HG02759 (cell line): ENCODE data around the gene ADGRL1.
"Not testable (repeated sequence)": the region's sequence is repeated elsewhere in the genome, so short reads cannot be mapped to it uniquely, and the experiment has no call there.

Source experiments
- ATAC-seq: cut with Tn5 transposase; IDR thresholded peaks from one replicate; pipeline ENCODE4 v1.9.1; 2021; ENCODE audit warnings: mild to moderate bottlenecking, moderate library complexity; ENCODE audit not compliant: unreplicated experiment

The ADGRL1 gene

DNA sequence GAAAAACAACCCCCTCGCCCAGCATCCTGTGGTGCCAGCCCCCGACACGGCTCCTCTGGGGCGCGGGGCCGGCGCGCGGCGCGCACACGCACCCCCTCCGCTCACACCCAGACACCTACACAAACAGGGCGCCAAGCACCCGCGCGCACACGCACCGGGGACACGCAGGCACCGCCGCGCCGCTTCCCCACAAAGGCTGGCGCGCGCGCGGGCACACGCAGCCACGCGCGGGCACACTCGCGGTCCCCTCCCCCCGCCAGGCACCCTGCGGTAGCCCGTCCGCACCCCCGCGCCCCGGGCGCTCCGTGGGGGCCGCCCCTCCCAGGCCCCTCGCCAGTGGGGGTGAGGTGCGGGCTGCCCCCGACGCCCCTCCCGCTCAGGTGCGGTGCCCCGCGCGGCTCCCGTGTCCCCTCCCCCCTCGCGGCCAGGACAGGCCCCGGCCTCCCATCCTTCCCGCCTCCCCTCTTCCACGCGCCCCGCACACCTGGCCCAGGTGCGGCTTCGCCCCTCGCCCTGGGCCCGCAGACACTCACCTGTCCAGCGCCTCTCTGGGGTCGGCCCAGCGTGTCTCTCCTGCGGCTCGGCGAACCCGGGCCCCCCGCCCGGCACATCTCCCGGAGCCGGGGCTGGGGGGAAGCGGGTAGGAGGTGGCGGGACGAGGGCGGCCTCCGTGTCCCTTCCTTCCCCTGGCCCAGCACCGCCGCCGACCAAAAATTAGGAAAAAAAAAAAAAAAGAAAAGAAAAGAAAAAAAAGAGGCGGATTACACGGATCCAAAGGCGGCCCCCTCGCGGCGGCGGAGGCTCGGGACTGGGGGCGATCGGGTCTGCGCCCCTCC is at the start of gene ADGRL1:
Gene ADGRL1, minus strand, starts transcription at position 718 of the 836 bp plus-strand sequence. CDS start 22,567 bp downstream, outside the sequence.
- not testable (repeated sequence) for ATAC-seq

DNA sequence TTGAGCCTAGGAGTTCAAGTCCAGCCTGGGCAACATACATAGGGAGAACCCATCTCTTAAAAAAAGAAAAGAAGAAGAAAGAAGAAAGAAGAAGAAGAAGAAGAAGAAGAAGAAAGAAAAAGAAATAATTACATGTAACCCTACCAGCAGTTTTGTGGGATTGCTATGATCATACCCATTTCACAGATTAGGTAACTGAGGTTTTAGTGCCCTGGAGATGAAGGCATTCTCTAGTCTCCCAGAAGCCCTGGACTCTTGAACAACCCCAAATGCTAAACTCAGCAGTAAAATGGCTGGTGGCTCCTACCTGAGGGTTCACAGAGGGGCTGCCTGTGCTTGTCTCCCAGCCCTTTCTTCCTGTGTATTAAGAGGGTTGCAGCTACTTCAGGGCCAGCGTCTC is 49.3 kb upstream of the ADGRL1 start:
- not testable (repeated sequence) for ATAC-seq

DNA sequence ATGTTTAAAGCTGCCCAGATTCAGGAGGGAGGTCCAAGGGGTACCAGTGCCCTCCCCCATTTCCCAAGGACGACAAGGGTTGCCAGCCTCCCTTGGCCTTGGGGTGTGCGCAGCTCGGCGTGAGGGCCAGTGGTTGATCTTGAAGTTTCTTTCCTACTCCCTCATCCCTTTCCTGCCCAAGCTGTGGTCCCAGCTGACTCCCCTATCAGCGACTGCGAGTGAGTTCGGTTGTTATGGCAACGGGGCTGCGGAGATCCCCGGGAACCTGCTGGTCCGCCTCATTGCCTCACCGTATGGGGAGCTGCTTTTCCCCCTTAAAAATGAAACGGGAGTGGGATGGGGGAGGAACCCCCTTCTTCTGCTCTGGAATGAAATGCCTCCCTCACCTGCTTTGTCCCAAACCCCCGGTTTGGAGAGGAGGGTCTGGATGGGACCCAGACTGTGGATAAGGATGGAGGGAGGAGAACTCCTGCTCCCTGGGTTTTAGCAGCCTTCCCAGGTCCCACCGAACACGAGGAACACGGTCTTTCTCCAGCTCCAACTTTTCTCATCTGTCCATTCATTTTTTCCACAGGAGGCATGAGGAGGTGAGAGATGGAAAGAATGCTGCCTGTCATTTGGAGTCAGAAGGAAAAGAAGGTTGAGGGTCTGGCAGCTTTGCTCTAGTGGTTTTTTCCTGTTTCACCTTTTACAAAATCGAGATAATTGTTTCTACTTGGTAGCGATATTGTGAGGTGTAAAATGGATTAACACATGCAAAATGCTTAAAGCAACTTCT is 48.0 kb upstream of the ADGRL1 start:
- not testable (repeated sequence) for ATAC-seq

DNA sequence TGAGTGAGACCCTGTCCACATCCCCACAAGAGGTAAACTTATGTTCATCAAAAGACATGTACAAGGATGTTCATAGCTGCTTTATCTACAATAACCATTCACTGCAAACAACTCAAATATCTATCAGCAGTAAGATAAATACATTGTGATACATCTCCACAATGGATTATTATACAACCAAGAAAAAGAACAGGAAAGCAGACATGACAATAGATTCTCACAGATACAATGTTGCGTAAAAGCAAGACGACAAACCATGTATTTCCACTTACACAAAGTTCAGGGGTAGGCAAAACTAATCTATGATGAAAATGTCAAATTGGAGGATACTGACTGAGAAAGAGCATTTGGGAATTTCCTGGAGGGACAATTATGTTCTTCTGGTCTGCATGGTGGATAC is 46.2 kb upstream of the ADGRL1 start:
- not testable (repeated sequence) for ATAC-seq

DNA sequence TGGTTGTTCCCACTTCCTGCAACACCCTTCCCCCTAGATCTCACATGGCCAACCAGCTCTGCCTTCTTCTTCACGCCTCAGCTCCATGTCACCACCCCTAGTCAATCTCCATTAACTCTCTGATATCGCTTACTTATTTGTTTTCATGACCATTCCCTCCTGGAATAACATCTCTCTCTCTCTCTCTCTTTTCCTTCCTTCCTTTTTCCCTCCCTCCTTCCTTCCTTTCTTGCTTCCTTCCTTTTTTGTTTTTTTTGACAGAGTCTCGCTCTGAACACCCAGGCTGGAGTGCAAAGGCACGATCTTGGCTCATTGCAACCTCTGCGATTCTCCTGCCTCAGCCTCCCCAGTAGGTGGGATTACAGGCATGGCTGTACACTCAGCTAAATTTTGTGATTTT is 44.9 kb upstream of the ADGRL1 start:
- ATAC-seq, result no peak

DNA sequence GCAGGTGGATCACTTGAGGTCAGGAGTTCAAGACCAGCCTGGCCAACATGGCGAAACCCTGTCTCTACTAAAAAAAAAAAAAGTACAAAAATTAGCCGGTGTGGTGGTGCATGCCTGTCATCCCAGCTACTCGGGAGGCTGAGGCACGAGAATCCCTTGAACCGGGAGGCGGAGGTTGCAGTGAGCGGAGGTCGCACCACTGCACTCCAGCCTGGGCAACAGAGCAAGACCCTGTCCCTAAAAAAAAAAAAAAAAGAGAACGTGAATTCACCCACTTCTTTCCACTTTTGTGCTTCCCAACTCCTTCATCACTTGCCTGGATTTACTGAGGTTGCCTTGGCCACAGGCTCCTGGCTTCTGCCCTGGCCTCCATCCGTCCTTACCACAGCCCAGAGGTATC is 44.3 kb upstream of the ADGRL1 start:
- not testable (repeated sequence) for ATAC-seq

DNA sequence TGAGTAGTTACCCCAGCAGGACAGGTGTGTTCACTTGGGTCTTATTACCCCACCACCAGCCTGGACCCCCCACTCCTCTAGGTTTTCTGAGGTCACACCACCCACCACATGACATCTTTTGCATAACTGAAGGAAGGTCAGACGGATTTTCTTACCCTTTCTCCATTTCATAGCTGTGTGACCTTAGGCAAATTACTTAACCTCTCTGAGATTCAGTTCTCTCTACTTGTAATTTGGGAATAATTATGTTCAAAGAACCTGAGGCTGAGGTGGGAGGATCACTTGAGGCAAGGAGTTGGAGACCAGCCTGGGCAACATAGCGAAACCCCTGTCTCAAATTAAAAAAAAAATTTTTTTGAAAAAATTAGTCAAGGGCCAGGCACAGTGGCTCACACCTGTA is 43.9 kb upstream of the ADGRL1 start:
- ATAC-seq, result not testable (repeated sequence)

DNA sequence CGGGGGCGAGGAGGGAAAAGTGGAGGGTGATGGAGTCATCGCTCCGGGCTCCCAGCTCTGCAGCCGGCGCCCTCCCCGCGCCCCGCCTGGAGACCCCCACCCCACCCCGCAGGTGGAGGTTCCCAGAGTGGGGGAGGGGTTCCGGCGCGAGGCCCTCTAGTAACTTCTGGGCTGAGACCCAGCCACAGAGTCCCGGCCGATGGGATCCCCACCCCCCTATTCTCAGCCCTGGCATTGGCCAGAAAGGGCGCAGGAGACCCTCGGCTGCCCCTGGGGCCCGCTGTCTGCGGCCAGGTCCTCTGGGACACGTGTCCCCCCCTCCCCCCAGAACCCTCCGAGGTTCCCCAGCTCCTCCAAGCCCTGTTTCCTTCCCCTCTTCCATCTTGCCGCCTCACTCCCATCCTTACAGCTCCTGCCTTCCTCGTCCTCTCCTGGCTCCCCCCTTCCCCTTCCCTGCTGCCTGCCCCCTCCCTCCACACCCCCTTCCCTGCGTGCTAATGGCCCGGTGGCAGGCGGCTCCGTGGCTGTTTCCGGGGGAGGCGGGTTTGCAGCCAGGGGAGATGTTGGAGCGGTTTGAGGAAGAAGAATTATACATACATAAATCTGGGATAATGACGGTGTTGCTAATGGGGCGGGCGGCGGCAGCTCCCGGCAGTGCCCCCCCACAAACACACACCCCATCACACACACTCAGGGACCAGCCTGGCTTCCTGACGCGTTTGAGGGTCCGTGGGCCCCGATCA is 43.2 kb upstream of the ADGRL1 start:
- ATAC-seq, result not testable (repeated sequence)

DNA sequence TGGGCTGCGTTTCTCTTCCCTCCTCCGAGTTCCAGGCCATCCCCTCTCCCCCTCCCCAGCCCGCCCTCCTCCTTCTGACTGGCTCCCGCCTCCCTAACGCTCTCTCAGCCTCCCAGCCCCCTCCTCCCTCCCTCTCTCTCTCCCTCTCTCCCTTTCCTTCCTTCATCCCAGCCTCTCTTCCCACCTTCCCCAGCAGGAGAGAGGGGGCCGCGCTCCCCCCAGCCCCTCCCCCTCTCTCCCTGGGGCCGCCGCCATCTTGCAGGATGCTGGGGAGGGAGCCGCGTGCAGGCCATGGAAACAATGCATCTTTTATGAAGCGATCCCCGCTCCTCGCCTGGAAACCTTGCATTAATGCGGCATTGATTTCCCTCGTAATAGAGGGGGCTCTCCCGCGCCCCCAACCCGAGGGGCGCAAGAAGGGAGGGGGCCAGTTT is 42.6 kb upstream of the ADGRL1 start:
- no peak for ATAC-seq

DNA sequence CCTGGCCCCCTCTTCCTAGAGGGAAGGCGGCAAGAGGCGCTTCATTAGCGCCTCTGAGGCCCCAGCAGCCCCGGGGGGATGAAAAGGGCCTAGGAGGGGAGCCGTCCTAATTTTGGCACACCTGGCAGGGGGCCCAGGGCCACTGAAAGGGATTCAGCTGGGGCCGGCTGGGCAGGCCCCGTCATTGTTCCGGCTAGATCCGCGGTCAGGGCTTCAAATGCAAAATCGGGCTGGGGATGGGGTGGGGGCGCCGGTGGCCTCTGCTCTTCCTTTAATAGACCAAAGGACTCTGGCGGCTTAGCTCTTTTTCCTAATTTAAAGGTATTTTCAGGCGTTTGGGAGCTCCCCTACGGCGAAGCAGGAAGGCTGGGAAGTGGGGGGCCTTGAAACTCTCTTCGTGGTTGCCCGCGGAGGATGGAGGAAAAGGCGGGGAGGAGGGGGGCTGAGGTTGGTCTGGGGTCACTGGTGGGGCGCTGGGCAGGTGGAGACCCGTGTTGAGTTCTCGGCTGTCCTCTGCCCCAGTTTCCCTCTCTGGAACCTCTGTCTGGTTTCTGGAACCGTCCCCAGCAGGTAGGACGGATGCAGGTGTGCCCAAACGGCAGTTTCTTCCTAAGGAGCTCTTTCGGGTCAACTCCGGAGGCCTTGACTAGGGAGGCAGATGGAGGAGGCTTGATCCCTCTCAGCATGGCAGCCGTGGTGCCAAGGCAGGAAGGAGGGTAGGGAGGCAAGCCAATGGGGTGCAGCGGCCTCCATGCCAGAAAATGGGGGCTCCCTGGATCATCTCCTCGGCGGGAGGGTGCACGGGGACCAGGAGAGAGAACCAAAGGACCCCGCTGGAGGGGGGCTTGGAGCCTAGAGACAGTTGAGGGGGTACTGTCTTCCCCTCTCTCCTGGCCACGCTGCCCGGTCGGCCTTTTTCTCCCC is 41.8 kb upstream of the ADGRL1 start:
- not testable (repeated sequence) for ATAC-seq

DNA sequence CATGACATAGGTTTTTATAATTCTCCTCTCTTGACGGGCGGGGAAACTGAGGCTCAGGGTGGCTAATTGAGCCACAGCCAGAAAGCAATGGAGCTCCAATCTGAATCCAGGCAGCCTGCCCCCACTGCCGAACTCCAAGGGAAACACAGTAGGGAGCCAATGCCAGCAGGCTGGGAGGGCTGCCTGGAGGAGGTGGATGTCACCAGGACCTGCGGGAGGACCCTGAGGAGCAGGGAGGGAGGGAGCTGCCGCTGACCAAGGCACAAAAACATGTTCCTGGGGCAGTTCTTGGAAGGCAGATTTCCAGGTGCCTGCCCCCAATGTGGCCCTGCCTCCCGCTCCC is 41.2 kb upstream of the ADGRL1 start:
- ATAC-seq, result not testable (repeated sequence)

DNA sequence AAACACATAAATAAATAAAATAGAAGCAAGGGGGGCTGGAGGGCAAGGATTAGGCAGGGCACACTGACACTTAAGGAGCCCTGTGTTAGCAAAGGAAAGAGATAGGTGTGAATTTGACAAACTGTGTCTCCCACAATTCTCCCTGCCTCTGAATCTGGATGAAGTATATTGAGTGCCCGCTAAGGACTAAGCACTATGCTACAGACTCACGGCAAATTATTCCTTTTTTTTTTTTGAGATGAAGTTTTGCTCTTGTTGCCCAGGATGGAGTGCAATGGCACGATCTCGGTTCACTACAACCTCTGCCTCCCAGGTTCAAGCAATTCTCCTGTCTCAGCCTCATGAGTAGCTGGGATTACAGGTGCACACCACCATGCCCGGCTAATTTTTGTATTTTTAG is 38.4 kb upstream of the ADGRL1 start:
- not testable (repeated sequence) for ATAC-seq

DNA sequence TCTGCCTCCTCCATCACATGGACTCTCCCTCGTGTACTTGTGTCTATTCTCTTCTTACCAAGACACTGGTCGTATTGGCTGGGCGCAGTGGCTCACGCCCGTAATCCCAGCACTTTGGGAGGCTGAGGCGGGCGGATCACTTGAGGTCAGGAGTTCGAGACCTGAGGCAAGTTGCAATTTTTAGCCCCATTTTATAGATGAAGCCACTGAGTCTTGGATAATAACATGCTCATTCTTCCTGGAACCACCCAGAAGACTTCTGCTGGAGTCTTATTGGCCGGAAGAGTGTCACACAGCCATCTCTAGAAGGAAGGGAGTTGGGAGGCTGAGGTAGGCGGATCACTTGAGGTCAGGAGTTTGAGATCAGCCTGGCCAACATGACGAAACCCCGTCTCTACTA is 37.7 kb upstream of the ADGRL1 start:
- ATAC-seq, result not testable (repeated sequence)

DNA sequence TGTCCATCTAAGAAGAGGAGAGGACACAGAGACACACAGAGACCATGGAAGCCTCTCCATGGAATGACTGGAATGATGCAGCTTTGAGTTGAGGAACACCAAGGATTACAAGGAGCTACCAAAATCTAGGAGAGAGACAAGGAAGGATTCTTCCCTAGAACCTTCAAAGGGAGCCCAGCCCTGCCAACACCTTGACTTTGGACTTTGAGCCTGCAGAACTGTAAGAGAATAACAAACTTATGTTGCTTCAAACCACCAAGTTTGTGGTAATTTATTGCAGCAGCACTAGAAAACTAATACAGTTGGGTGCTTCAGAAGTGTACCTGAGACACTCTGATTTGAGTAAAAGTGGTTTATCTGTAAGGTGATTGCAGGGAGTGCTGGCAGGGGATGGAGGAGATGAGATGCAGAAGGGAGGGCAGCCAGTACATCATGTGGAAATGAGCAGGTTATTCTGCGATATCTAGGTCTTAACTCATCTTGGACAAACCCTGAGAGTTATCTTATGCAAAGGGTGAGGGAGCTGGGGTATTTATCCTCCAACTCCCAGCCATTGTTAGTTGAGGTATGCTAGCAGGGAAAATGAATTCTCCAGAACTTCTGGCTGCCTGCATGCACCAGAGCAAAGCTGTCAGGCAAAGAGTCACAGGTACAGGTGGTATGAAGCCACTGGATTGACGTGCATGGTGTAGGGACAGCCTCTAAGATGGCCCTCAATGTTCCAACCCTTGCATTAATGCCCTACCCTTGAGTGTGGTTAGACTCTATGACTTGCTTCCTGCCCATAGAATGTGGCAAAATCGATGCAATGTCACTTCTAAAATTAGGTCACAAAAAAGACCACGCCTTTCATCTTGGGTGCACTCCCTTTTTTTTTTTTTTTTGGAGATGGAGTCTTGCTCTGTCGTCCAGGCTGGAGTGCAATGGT is 31.3 kb upstream of the ADGRL1 start:
- ATAC-seq, result no peak

DNA sequence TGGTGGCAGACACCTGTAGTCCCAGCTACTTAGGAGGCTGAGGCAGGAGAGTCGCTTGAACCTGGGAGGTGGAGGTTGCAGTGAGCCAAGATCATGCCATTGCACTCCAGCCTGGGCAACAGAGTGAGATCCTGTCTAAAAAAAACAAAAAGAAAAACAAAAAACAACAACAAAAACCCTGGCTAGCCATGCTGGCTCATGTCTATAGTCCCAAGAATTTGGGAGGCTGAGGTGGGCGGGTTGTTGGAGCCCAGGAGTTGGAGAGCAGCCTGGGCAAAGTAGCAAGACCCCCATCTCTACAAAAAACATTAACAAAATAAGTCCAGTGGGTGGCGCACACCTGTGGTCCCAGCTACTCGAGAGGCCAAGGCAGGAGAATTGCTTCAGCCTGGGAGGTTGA is 27.0 kb upstream of the ADGRL1 start:
- ATAC-seq, result not testable (repeated sequence)

DNA sequence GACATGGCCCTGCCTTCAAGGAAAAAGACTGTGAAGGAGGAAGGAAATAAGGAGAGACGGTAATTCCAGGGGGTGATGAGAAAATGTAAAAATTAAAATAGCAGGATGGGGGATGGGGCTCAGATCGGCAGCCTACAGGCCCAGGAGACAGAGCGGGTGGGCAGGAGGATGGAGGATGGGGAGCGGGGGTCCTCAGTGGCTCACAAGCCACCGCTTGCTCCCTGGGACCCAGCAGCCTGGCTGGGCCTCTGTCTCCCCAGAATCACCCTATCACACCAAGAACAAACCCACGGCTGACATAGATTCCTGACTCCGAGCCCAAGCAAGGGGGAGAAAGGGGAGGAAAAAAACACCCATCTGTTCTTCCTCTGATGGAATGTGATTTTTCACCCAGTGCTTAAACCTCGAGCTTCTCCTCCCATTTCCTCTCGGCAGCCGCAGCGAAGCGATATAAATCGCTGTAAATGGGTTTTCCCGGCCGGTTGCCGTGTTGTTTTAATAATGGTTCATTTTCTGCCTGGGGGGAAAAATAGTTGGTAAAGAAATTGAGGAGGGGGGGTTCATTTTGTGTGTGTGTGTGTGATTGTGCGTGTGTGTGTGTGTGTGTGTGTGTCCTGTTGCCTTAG is 22.6 kb upstream of the ADGRL1 start:
- not testable (repeated sequence) for ATAC-seq

DNA sequence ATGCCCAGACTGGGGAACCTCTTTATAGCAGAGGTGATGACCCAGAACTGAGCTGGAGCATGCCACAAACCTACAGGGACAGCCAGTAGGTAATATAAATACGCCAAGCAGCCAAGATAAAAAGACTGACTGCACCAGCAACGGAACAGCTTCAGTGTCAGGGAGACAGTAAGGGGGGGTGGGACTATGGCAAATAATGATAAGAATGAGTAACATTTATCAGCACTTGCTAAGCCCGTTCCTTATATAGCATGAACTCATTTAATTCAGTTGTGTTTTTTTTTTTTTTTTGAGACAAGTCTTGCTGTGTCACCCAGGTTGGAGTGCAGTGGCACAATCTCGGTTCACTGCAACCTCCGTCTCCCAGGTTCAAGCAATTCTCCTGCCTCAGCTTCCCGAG is 20.5 kb upstream of the ADGRL1 start:
- ATAC-seq, result not testable (repeated sequence)

DNA sequence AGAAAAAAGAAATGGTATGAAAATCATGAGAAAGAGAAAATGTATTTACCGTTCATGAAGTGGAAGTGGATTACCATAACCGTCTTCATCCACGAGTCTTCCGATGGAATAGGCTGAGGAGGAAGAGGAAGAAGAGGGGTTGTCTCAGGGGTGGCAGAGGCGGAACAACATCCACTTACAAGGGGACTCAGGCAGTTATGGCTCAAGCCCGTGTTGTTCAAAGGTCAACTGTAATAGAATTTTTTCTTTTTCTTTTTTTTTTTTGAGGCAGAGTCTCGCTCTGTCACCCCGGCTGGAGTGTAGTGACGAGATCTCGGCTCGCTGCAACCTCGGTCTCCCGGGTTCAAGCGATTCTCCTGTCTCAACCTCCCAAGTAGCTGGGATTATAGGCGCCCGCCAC is 16.9 kb upstream of the ADGRL1 start:
- no peak for ATAC-seq

DNA sequence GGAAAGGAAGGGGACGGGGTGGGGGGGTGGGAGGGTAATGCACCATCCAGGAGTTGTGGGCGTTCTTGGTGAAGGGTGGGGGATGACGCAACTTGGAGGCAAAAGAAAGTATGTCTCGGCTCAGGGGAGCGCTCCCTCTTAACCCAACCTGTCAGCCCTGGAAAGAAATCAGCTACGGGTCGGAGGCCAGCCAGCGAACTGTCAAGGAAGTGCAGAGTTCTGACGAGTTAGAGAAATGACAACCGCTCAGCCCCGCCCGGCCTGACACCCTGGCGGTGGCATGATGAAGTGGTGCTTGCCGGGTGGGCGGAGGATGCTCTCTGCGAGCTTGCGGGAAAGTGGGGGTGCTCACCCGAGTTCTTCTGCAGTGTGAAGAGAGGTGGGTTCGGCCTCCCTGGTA is 15.4 kb upstream of the ADGRL1 start:
- not testable (repeated sequence) for ATAC-seq
